MM.1S (cell line): ENCODE measurements around the gene CX3CL1.

Source experiments
- CTCF ChIP-seq: fragments of 300-600 bp; sonication (generic); IDR thresholded peaks from 2 replicates; pipeline ENCODE4 v1.5.1; 2016; ENCODE audit warnings: antibody characterized with exemption, low read length, mixed read lengths
- EZH2 ChIP-seq: fragments of 300-600 bp; sonication (generic); optimal IDR thresholded peaks from 2 replicates; pipeline ENCODE3; 2017; ENCODE audit warnings: low read depth, mild to moderate bottlenecking, antibody characterized with exemption, low read length, mixed read lengths
- EZH2phosphoT487 ChIP-seq: fragments of 300-600 bp; sonication (generic); IDR thresholded peaks from 2 replicates; pipeline ENCODE4 v1.6.1; 2018; ENCODE audit warnings: antibody characterized with exemption, low read length

- TF ChIP-seq CTCF (no peak), EZH2 (no peak), EZH2phosphoT487 (no peak)
Measured at GRCh38 chr16:57380671-57381462, 8.6 kb downstream of the CX3CL1 start.
